Mesenchymal stem cell (in vitro differentiated cells and primary cell): Measurements from ENCODE around the gene CRKL.

Experiments used
- DNase-seq: peaks from one replicate; pipeline ENCODE4 v3.0.0-alpha.2; 2013
- H2AFZ ChIP-seq: one replicate; pipeline ENCODE4 v1.6.1; 2013; ENCODE audit warnings: low read depth, mild to moderate bottlenecking, control low read depth, inconsistent platforms, low read length, moderate library complexity
- H2AK5ac ChIP-seq: 2 replicates; pipeline ENCODE4 v1.6.1; 2013; ENCODE audit warnings: low read length, moderate library complexity, mild to moderate bottlenecking, inconsistent platforms; ENCODE audit not compliant: severe bottlenecking
- H2BK120ac ChIP-seq: one replicate; pipeline ENCODE4 v1.6.1; 2013; ENCODE audit warnings: low read depth, mild to moderate bottlenecking, inconsistent platforms, low read length, moderate library complexity
- H2BK12ac ChIP-seq, 2 experiments: one replicate each; pipeline ENCODE4 v1.6.1; 2013; ENCODE audit warnings: inconsistent platforms in 2 of 2, low read length in 2 of 2, mild to moderate bottlenecking in 2 of 2, moderate library complexity in 2 of 2, control low read depth in 1 of 2
- H2BK15ac ChIP-seq: one replicate; pipeline ENCODE4 v1.6.1; 2013; ENCODE audit warnings: mild to moderate bottlenecking, low read depth, inconsistent platforms; ENCODE audit not compliant: poor library complexity, severe bottlenecking
- H2BK5ac ChIP-seq: 2 replicates; pipeline ENCODE4 v1.6.1; 2013; ENCODE audit warnings: low read depth, mild to moderate bottlenecking, low read length, control low read depth, inconsistent platforms; ENCODE audit not compliant: poor library complexity, severe bottlenecking
- H3K14ac ChIP-seq, 2 experiments: one replicate each; pipeline ENCODE4 v1.6.1; 2013; ENCODE audit warnings: inconsistent platforms in 2 of 2, low read length in 2 of 2, control low read depth in 1 of 2, mild to moderate bottlenecking in 1 of 2, moderate library complexity in 1 of 2
- H3K18ac ChIP-seq, 2 experiments: one replicate each; pipeline ENCODE4 v1.6.1; 2013; ENCODE audit warnings: inconsistent platforms in 2 of 2, low read length in 2 of 2, control low read depth in 1 of 2, low read depth in 1 of 2, mild to moderate bottlenecking in 1 of 2
- H3K23ac ChIP-seq, 2 experiments: one replicate each; pipeline ENCODE4 v1.6.1; 2013; ENCODE audit warnings: inconsistent platforms in 2 of 2, low read length in 2 of 2, mild to moderate bottlenecking in 2 of 2, moderate library complexity in 2 of 2, control low read depth in 1 of 2
- H3K27ac ChIP-seq: 2 replicates; pipeline ENCODE4 v1.5.1; 2013; ENCODE audit warnings: mild to moderate bottlenecking, moderate library complexity, low read length, control low read depth, inconsistent platforms; ENCODE audit not compliant: poor library complexity, severe bottlenecking
- H3K27me3 ChIP-seq, 2 experiments: 2 replicates each; pipeline versions ENCODE4 v1.6.1 to v1.7.0; 2013; ENCODE audit warnings: low read length in 2 of 2, mild to moderate bottlenecking in 2 of 2, moderate library complexity in 2 of 2, control low read depth in 1 of 2, inconsistent platforms in 1 of 2; ENCODE audit not compliant: control insufficient read depth in 1 of 2, insufficient read depth in 1 of 2
- H3K36me3 ChIP-seq, 2 experiments: 2 replicates each; pipeline versions ENCODE4 v1.6.1 to v1.7.0; 2013; ENCODE audit warnings: low read length in 2 of 2, control low read depth in 1 of 2, inconsistent platforms in 1 of 2, low read depth in 1 of 2, mild to moderate bottlenecking in 1 of 2; ENCODE audit not compliant: insufficient read depth in 2 of 2, control insufficient read depth in 1 of 2
- H3K4ac ChIP-seq, 2 experiments: one replicate each; pipeline ENCODE4 v1.6.1; 2013; ENCODE audit warnings: inconsistent platforms in 2 of 2, low read length in 2 of 2, mild to moderate bottlenecking in 2 of 2, moderate library complexity in 2 of 2, control low read depth in 1 of 2, low read depth in 1 of 2
- H3K4me1 ChIP-seq: 2 replicates; pipeline ENCODE4 v1.6.1; 2013; ENCODE audit warnings: low read depth, low read length, control low read depth; ENCODE audit not compliant: control insufficient read depth, insufficient read depth
- H3K4me2 ChIP-seq: 2 replicates; pipeline ENCODE4 v1.6.1; 2013; ENCODE audit warnings: low read length, mild to moderate bottlenecking, inconsistent platforms; ENCODE audit not compliant: poor library complexity, severe bottlenecking
- H3K4me3 ChIP-seq, 2 experiments: 2 replicates each; pipeline versions ENCODE4 v1.5.1 to v1.7.0; 2013; ENCODE audit warnings: low read length in 2 of 2, mild to moderate bottlenecking in 2 of 2, control low read depth in 1 of 2, low read depth in 1 of 2; ENCODE audit not compliant: insufficient read depth in 1 of 2
- H3K79me1 ChIP-seq: replicated peaks from 2 replicates; pipeline ENCODE4 v1.6.1; 2013; ENCODE audit warnings: mild to moderate bottlenecking, control low read depth, low read length, inconsistent platforms; ENCODE audit not compliant: poor library complexity, severe bottlenecking
- H3K9ac ChIP-seq: 2 replicates; pipeline ENCODE4 v1.7.0; 2013; ENCODE audit warnings: mild to moderate bottlenecking, low read length, moderate library complexity
- H3K9me3 ChIP-seq: 2 replicates; pipeline ENCODE4 v1.7.0; 2013; ENCODE audit warnings: mild to moderate bottlenecking, low read length; ENCODE audit not compliant: control insufficient read depth
- H4K8ac ChIP-seq: one replicate; pipeline ENCODE4 v1.6.1; 2013; ENCODE audit warnings: inconsistent platforms, mild to moderate bottlenecking, low read length, moderate library complexity
- H4K91ac ChIP-seq: one replicate; pipeline ENCODE4 v1.6.1; 2013; ENCODE audit warnings: mild to moderate bottlenecking, low read length, inconsistent platforms
- WGBS: methylation state at CpG from one replicate; pipeline ENCODE4 v1.1.7; 2013; ENCODE audit warnings: mixed read lengths; 5-methylcytosine and 5-hydroxymethylcytosine counted together

The CRKL gene

DNA sequence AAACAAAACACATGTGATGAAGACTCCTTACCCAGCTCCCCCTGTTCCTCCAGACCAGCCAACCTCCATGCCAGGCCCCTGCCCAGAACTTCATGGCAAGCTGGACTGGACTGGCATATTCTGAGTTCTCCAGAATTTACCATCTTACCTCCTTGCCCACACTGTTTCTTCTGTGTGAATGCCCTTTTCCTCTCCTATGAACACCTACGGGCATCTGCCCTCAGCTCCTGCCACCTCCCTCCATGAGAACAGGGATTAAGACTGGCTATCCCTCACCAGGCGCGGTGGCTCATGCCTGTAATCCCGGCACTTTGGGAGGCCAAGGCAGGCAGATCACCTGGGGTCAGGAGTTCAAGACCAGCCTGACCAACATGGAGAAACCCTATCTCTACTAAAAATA, 43.4 kb downstream of the CRKL start:
- H2AK5ac ChIP-seq = no peak overlapping the region
- H3K36me3 ChIP-seq = peaks cover 0 to 5% of the 10 kb centered on the region in 2 experiments
- WGBS = 88% methylated on average over 4 of the region's 4 CpGs
- H2AFZ ChIP-seq = no peak overlapping the region
- no peak overlapping the region for H2BK120ac ChIP-seq
- no peaks in the 10 kb centered on the region for H3K9me3 ChIP-seq
- no peak overlapping the region for H2BK5ac ChIP-seq
- H3K4me1 ChIP-seq = peaks cover 31% of the 10 kb centered on the region
- peaks cover 14 to 29% of the 10 kb centered on the region in 2 experiments for H3K27me3 ChIP-seq
- H3K4me2 ChIP-seq = no peak overlapping the region
- H2BK12ac ChIP-seq = no peak overlapping the region
- no peak overlapping the region for H4K91ac ChIP-seq
- H2BK15ac ChIP-seq = no peak overlapping the region
- H3K23ac ChIP-seq = no peak overlapping the region
- no peak overlapping the region for H3K9ac ChIP-seq
- H3K14ac ChIP-seq = no peak overlapping the region
- peaks cover 11% of the 10 kb centered on the region for H3K79me1 ChIP-seq
- no peak for DNase-seq
- H3K4me3 ChIP-seq = no peak overlapping the region
- no peak overlapping the region for H3K18ac ChIP-seq
- H4K8ac ChIP-seq = no peak overlapping the region
- no peak overlapping the region for H3K27ac ChIP-seq
- H3K4ac ChIP-seq = no peak overlapping the region

DNA sequence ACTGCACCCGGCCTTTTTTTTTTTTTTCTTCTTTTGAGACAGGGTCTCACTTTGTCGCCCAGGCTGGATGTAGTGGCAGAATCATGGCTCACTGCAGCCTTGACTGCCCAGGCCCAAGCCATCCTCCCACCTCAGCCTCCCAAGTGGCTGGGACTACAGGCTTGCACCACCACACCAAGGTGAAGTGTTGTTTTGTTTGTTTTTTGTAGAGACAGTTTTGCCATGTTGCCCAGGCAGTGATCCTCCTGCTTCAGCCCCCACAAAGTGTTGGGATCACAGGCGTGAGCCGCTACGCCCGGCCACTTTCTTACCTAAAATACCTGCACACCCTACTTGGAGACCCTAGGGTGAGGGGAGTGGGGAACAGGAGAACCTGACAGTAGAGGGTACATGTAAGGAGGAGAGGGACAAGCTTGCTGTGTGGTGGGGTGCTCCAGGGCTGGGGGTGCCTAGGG, 45.3 kb downstream of the CRKL start:
- Histone ChIP-seq H3K27ac (no peak overlapping the region), H3K18ac (no peak overlapping the region), H2AFZ (no peak overlapping the region), H3K79me1 (no peaks in the 10 kb centered on the region), H3K9me3 (no peaks in the 10 kb centered on the region), H3K4me3 (no peak overlapping the region), H2BK15ac (no peak overlapping the region), H3K27me3 (peaks cover 30 to 46% of the 10 kb centered on the region in 2 experiments), H3K23ac (no peak overlapping the region), H3K4me2 (no peak overlapping the region), H3K4ac (no peak overlapping the region), H3K36me3 (no peaks in the 10 kb centered on the region), H2AK5ac (no peak overlapping the region), H2BK5ac (no peak overlapping the region), H4K8ac (no peak overlapping the region), H2BK12ac (no peak overlapping the region), H4K91ac (no peak overlapping the region), H3K14ac (no peak overlapping the region), H3K4me1 (peaks cover 16% of the 10 kb centered on the region), H2BK120ac (no peak overlapping the region), H3K9ac (no peak overlapping the region)
- WGBS = 100% methylated on average over 1 of the region's 6 CpGs
- DNase-seq = no peak

GRCh38 chr22:20963201-20964052, 46.2 kb downstream of the CRKL start:
- Histone ChIP-seq H3K4me1 (peaks cover 8% of the 10 kb centered on the region), H2BK15ac (no peak overlapping the region), H2BK12ac (no peak overlapping the region), H3K14ac (no peak overlapping the region), H2BK5ac (no peak overlapping the region), H3K4ac (no peak overlapping the region), H3K4me2 (no peak overlapping the region), H2BK120ac (no peak overlapping the region), H4K8ac (peak overlapping the region; percentile 9), H3K4me3 (no peak overlapping the region), H3K27me3 (peaks cover 33 to 47% of the 10 kb centered on the region in 2 experiments), H3K23ac (peak overlapping the region in 1 of 2 experiments; percentile 19), H3K79me1 (no peaks in the 10 kb centered on the region), H3K18ac (no peak overlapping the region), H2AFZ (no peak overlapping the region), H3K27ac (no peak overlapping the region), H4K91ac (no peak overlapping the region), H3K9me3 (no peaks in the 10 kb centered on the region), H3K36me3 (no peaks in the 10 kb centered on the region), H2AK5ac (no peak overlapping the region), H3K9ac (no peak overlapping the region)
- no peak for DNase-seq
- WGBS = 79% methylated on average over 7 of the region's 7 CpGs

- Histone ChIP-seq H3K36me3 (no peaks in the 10 kb centered on the region), H3K23ac (peak overlapping the region in 1 of 2 experiments; percentile 19), H3K27me3 (peaks cover 33 to 47% of the 10 kb centered on the region in 2 experiments), H4K8ac (peak overlapping the region; percentile 9), H3K18ac (no peak overlapping the region), H4K91ac (no peak overlapping the region), H2BK120ac (no peak overlapping the region), H3K9me3 (no peaks in the 10 kb centered on the region), H3K9ac (no peak overlapping the region), H3K14ac (no peak overlapping the region), H2BK5ac (no peak overlapping the region), H3K4ac (no peak overlapping the region), H2AFZ (no peak overlapping the region), H3K4me3 (peak overlapping the region in 1 of 2 experiments; percentile 53), H2BK15ac (no peak overlapping the region), H2AK5ac (no peak overlapping the region), H3K4me1 (peaks cover 8% of the 10 kb centered on the region), H3K4me2 (peak overlapping the region; percentile 85), H3K27ac (no peak overlapping the region), H3K79me1 (no peaks in the 10 kb centered on the region), H2BK12ac (no peak overlapping the region)
- 84% methylated on average over 4 of the region's 6 CpGs for WGBS
- no peak for DNase-seq
Observed at GRCh38 chr22:20964090-20964798, 47.0 kb downstream of the CRKL start.
